ENCODE measurements around the gene DUXA.

Gene DUXA

GRCh38 chr19:57110592-57111328 lies 56.5 kb downstream of the DUXA start:
- CTCF ChIA-PET = no interaction called here
- DNase-seq (ENCODE audit: low read depth, low spot score) = no peak
- TF ChIP-seq, protein P1, sequence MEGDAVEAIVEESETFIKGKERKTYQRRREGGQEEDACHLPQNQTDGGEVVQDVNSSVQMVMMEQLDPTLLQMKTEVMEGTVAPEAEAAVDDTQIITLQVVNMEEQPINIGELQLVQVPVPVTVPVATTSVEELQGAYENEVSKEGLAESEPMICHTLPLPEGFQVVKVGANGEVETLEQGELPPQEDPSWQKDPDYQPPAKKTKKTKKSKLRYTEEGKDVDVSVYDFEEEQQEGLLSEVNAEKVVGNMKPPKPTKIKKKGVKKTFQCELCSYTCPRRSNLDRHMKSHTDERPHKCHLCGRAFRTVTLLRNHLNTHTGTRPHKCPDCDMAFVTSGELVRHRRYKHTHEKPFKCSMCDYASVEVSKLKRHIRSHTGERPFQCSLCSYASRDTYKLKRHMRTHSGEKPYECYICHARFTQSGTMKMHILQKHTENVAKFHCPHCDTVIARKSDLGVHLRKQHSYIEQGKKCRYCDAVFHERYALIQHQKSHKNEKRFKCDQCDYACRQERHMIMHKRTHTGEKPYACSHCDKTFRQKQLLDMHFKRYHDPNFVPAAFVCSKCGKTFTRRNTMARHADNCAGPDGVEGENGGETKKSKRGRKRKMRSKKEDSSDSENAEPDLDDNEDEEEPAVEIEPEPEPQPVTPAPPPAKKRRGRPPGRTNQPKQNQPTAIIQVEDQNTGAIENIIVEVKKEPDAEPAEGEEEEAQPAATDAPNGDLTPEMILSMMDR (IDR thresholded peaks at IDR 0.05; ENCODE audit: insufficient read depth, low read length, missing control alignments) = no peak

GRCh38 chr19:57106722-57107235 lies 60.5 kb downstream of the DUXA start:
- H3K4me3 ChIP-seq (ENCODE audit: low read depth, low read length) = no peak overlapping the region
- ChIA-PET POLR2A (no interaction called here), CTCF (no interaction called here)
- TF ChIP-seq, protein P1 (IDR thresholded peaks at IDR 0.05; ENCODE audit: insufficient read depth, low read length, missing control alignments) = no peak
- DNase-seq (ENCODE audit: low read depth, low spot score) = no peak

More at GRCh38 chr19:57110592-57111328, 56.5 kb downstream of the DUXA start:
- POLR2A ChIA-PET = no interaction called here
- no peak overlapping the region for H3K4me3 ChIP-seq (ENCODE audit: low read depth, low read length)

DNA sequence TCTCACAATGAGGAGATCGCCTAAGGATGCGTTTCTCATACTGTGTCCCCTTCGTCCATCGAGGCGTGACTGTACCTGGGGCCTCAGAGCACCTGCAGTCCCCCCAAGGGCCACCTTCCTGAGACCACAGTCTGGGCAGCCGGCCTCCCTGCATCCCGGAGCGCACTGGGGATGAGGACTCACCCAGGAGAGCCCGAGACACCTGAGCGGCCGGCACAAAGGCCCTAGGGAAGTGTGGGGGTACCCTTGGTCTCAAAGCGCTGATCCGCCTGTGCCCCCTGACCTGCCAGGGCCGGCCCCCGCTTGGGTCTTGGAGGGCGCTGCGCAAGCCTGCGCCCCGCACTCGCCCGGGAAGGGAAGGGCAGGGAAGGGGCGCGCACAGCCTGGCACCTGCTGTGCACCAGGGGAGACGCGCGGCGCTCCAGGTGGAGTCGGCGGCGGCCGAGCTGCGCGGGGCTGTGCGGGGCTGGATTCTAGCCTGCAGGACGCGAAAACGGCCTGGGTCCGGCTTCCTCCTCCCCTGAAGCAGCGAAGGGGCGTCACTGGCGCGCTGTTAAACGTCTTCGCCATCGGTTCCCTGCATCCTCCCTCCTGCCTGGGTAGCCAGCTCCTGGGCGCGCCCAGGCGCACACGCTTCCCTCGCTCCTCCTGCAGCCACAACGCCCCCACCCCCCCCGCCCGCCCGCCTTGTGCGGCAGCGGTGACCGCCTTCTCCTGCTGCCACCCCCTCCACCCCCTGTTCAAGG lies 61.1 kb downstream of the DUXA start:
- ChIA-PET POLR2A (no interaction called here), CTCF (no interaction called here)
- TF ChIP-seq, protein P1 (IDR thresholded peaks at IDR 0.05; ENCODE audit: insufficient read depth, low read length, missing control alignments) = no peak
- no peak for DNase-seq (ENCODE audit: low read depth, low spot score)
- H3K4me3 ChIP-seq (ENCODE audit: low read depth, low read length) = no peak overlapping the region
